HG03159 (cell line): Measurements from ENCODE around the gene TWIST2.

Source experiments
- ATAC-seq: cut with Tn5 transposase; IDR thresholded peaks from one replicate; pipeline ENCODE4 v1.9.1; 2021; ENCODE audit warnings: mild to moderate bottlenecking, moderate library complexity; ENCODE audit not compliant: unreplicated experiment

Gene TWIST2

DNA sequence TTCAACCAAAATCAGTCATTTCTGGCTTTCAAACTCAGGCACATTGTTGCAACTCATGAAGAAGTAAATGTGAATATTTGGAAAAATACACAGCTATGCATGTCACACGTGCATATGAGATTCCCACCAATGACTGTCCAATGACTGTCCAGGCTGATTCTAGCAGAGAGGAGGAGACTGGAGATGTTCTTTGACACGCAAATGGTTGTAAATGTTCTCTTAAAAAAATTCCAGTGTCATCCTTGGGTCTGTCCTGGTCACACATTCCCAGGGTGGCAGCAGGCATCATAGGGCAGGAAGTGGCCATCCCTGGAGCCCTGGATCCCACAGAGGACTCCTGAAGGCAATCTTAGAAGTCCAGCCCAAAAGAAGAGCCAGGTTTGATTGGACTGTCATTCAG lies 40.9 kb downstream of the TWIST2 start:
- ATAC-seq, result no peak

DNA sequence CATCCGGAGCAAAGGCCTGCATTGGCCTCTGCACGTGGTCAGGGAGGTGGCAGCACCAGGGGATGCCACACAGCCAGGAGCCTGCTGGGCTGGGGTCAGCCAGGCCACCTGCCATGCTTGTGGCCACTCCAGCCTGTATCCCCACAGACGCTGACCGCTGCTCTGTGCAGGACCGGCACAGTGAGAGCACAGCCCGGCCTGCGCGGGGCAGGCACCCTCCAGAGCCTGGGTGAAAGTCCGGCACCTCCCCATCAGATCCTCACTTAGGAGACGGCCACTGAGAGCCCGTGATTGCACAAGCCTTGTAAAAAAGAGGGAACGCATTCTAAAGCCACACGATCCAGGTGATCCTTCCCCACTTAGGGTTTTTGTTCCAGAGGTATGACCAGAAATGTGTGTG lies 42.2 kb downstream of the TWIST2 start:
- ATAC-seq, result no peak

- ATAC-seq, result no peak
Observed at GRCh38 chr2:238890618-238891456, 43.0 kb downstream of the TWIST2 start.

GRCh38 chr2:238891457-238892203 lies 43.7 kb downstream of the TWIST2 start:
- no peak for ATAC-seq

DNA sequence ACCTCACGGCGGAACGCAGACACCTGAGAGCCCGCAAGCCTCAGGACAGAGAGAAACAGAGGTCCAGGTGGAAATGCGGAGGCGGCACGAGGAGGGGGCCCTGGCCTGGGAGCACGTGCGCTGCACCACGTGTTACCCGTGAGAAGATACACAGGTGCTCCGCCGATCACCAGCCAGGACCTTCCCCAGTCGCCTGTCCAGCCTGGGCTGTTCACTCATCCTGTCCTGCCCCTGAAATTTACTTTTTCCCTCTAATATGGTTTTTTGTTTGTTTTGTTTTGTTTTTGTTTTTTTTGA lies 44.3 kb downstream of the TWIST2 start:
- ATAC-seq, result no peak

- ATAC-seq, result no peak
Observed at GRCh38 chr2:238892796-238893195, 44.9 kb downstream of the TWIST2 start.

DNA sequence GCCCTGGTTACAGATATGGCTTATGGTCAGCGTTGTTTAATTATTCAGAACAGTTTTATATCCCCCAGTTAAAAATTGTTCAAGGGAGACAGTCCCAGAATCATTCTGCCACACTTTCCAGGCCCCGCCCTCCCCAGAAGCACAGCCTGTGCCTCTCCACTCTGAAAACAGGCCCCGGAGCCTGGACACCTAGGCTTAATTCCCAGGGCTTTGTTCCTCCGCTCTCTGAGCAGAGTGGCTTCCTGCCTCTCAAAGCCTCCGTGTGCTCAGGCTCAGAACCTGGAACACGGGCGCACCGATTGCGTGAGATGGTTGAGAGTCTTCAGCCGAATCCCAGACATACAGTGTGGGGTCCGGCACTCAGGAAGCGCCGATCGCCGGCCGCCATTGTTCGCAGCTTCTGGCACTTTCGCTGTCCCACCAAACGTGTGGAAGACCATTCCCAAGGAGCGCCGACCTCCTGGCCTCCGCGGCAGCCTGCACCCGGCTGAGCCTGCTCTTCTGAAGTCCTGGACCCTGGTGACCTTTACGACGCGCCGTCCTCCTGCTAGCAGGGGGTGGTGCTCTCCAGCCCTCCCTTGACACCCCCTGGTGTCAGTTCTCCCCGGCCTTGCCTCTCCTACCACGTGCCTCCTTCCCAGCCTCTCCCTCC lies 45.6 kb downstream of the TWIST2 start:
- no peak for ATAC-seq

GRCh38 chr2:238894226-238894949 lies 46.5 kb downstream of the TWIST2 start:
- no peak for ATAC-seq

GRCh38 chr2:238894950-238895298 lies 47.0 kb downstream of the TWIST2 start:
- no peak for ATAC-seq

- ATAC-seq, result no peak
Observed at GRCh38 chr2:238895361-238895882, 47.5 kb downstream of the TWIST2 start.

GRCh38 chr2:238895891-238896600 lies 48.2 kb downstream of the TWIST2 start:
- no peak for ATAC-seq

DNA sequence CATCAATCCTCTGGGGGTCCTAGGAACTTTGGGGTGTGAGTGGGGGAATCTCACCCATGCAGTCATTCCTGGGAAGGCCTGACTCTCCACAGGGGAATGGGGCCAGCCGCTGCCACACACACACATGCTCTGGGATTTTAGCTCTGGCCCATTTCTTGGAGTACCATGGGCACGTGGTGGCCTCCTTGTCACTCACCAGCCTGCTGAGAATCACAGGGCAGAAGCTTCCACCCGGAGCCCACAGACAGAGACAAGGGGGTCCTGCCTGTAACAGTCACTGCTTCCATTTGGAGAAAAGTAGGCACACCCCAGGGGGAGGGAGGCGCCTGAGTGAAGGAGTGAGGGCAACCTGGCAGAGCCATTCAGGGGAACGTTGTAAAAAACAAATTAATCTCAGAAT lies 48.8 kb downstream of the TWIST2 start:
- ATAC-seq, result no peak

GRCh38 chr2:238897122-238897880 lies 49.4 kb downstream of the TWIST2 start:
- ATAC-seq, result no peak

DNA sequence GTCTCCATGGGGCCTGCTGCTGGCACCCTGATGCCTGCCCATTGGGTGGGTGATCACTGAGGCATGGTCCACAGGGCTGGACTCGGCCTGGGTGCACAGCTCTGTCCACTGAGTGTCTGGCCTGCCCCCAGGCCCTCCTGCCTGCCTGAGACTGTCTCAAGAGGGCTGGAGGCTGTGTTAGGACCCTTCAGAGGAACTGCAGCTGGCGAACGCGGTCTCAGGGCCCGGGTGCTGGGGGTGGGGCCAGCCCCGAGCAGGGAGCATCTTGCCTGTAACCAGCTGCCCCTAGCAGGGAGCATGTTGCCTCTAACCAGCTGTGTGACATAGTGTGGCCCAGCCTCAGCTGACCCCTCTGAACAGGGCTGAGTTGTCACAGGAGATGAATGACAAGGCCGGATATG lies 50.0 kb downstream of the TWIST2 start:
- ATAC-seq, result no peak

DNA sequence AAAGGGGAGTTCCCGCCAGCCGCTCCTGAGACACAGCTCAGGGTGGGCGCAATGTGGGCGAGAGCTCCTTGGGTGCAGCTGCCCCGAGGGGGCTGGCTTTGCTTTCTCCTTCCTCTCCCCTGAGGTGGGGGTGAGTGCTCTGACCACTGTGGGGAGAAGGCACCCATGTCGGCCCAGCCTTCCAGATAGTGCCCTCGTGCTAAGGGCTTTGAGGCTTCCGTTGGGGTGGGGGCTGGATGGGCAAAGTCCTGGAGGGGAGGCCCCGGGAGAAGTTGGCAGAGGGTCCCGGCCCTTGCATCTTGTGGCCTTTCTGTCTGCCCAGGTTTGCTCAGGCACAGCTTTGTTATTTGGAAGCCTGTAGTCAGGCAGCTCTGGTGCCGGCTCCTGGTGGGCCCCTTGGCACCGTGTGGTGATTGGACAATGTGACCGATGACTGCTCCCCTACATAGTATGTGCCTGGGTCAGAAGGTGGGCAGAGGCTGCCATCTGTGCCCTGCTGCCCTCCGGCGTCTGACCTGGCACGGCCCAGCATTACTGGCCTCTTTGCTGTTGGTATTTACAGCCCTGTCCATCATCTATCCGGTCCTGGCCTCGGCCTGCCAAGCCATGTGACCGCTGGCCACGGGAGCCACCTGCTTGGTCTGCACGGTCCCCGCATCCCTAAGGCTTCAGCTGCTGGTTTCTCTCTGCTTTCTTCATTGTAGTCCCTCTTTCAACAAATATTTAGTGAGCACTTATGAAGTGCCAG lies 50.8 kb downstream of the TWIST2 start:
- no peak for ATAC-seq

GRCh38 chr2:238899386-238899785 lies 51.5 kb downstream of the TWIST2 start:
- ATAC-seq, result no peak

- no peak for ATAC-seq
Observed at GRCh38 chr2:238900511-238900910, 52.6 kb downstream of the TWIST2 start.

DNA sequence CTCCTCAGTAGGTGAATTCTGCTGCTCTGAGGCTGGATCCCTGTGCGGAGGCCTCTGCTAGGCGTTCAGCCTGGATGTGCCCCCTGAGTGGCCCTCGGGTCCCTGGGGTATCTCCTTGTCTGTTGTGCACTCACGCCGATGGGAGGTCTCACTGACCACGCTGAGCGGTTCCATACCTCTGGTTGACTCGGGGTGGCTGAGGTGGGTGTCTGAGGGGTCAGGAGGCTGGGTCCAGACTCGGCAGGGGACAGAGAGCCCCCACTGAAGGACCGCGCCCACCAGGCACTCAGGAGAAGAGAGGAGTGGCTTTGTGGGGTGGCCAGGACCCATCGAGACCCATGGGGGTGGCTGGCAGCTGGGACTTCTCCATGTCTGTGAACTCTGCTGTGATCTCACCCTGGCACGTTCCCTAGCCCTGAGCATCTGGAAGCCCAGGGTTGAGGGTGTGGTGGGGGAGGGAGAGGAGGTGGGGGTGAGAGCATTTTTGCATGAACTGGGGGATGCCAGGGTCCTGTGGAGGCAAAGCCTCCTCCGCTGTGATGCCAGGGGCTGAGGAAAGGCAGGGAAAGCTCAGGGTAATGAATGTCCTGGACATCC lies 53.7 kb downstream of the TWIST2 start:
- no peak for ATAC-seq

- ATAC-seq, result no peak
Observed at GRCh38 chr2:238902285-238902684, 54.4 kb downstream of the TWIST2 start.
